BLaER1 treated with 17β-estradiol and CSF1 and Interleukin-3, amounts not matched to agents 10 nM and 100 nM (cell line): Measurements from ENCODE around the gene GLB1L2.

Experiments
- H3K27ac ChIP-seq, 11 experiments: shearing (Covaris generic); formaldehyde crosslinking; 2 replicates each; pipeline ENCODE4 v1.8.1; 2022
- H3K27me3 ChIP-seq, 11 experiments: shearing (Covaris generic); formaldehyde crosslinking; 2 replicates each; pipeline ENCODE4 v1.8.1; 2022
- H3K36me3 ChIP-seq, 11 experiments: shearing (Covaris generic); formaldehyde crosslinking; 2 replicates each; pipeline ENCODE4 v1.8.1; 2022
- H3K4me1 ChIP-seq, 10 experiments: shearing (Covaris generic); formaldehyde crosslinking; 2 replicates each; pipeline ENCODE4 v1.8.1; 2022
- H3K4me2 ChIP-seq, 11 experiments: shearing (Covaris generic); formaldehyde crosslinking; 2 replicates each; pipeline ENCODE4 v1.8.1; 2022
- H3K4me3 ChIP-seq, 10 experiments: shearing (Covaris generic); formaldehyde crosslinking; 2 replicates each; pipeline ENCODE4 v1.8.1; 2022
- H3K9ac ChIP-seq, 11 experiments: shearing (Covaris generic); formaldehyde crosslinking; 2 replicates each; pipeline ENCODE4 v1.8.1; 2022
- H3K9me3 ChIP-seq, 11 experiments: shearing (Covaris generic); formaldehyde crosslinking; replicated peaks in 1 of 11; 2 replicates each; pipeline ENCODE4 v1.8.1; 2022
- H4K20me1 ChIP-seq, 11 experiments: shearing (Covaris generic); formaldehyde crosslinking; 2 replicates each; pipeline ENCODE4 v1.8.1; 2022
- Cebpa-rat ChIP-seq, 11 experiments: shearing (Covaris generic); IDR thresholded peaks; 2 replicates each; pipeline ENCODE4 v1.8.1; 2022

GLB1L2 gene

GRCh38 chr11:134359646-134360045 lies 27.9 kb downstream of the GLB1L2 start:
- no peak for TF ChIP-seq Cebpa-rat (IDR thresholded peaks at IDR 0.05)
- H3K27me3 ChIP-seq, result peaks cover 0 to 32% (median 15%) of the 10 kb centered on the region in 11 experiments; a peak in 15 of 22 replicates
- no peaks in the 10 kb centered on the region for H3K9me3 ChIP-seq
- no peak overlapping the region for H3K27ac ChIP-seq
- H4K20me1 ChIP-seq, result peaks cover 0 to 54% (median 18%) of the 10 kb centered on the region in 11 experiments; a peak in 16 of 22 replicates
- no peak overlapping the region for H3K4me3 ChIP-seq
- H3K4me2 ChIP-seq, result peak overlapping the region in 6 of 11 experiments; percentile 7 to 69 (median 28); a peak in 4 of 22 replicates
- H3K36me3 ChIP-seq, result no peaks in the 10 kb centered on the region
- H3K4me1 ChIP-seq, result peaks cover 11 to 44% (median 33%) of the 10 kb centered on the region in 10 experiments
- no peak overlapping the region for H3K9ac ChIP-seq

DNA sequence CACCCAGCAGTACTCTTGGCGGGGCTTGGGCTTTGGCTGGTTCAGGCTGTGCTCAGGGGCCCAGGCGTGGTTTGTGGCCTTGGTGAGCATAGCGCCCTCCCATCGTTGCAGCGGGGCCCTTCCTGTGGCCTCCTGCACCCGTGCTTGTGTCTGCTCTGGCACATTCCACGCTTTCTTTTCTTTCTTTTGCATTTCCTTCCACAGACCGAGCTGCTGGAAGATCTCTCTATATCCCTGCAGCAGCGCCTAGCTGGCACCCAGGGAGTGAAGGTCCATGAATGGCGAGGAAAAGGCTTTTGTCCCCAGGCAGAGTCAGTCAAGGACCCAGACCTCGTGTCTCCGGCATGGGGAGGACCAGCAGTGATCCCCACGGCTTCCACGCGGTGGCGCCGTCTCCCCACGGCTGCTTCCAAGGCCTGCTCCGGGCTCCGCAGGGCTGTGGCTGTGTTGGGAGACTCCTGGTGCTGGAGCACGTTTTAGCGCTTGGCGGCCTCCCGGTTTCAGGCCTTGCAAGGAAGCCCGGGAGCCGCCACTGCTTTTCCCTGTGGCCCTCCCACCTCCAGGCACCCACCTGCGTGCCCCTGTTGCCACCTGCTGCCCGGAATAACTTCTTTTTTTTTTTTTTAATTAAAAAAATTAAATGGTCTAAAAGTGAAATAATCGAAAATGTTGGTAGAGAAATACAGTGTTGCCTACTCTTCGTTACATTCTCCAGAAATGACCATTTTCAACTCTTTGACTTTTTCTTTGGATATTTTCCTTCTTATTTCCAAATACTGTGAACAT lies 28.5 kb downstream of the GLB1L2 start:
- H3K9me3 ChIP-seq, result no peaks in the 10 kb centered on the region
- no peak overlapping the region for H3K9ac ChIP-seq
- H3K36me3 ChIP-seq, result no peaks in the 10 kb centered on the region
- H3K27ac ChIP-seq, result no peak overlapping the region
- H3K27me3 ChIP-seq, result peaks cover 0 to 38% (median 15%) of the 10 kb centered on the region in 11 experiments; a peak in 15 of 22 replicates
- H3K4me2 ChIP-seq, result peak overlapping the region in 8 of 11 experiments; percentile 7 to 69 (median 36); a peak in 9 of 22 replicates
- peaks cover 0 to 60% (median 23%) of the 10 kb centered on the region in 11 experiments; a peak in 16 of 22 replicates for H4K20me1 ChIP-seq
- no peak overlapping the region for H3K4me3 ChIP-seq
- no peak for TF ChIP-seq Cebpa-rat (IDR thresholded peaks at IDR 0.05)
- H3K4me1 ChIP-seq, result peaks cover 5 to 50% (median 37%) of the 10 kb centered on the region in 10 experiments

GRCh38 chr11:134361661-134362060 lies 29.9 kb downstream of the GLB1L2 start:
- Histone ChIP-seq H3K27me3 (peaks cover 0 to 38% (median 15%) of the 10 kb centered on the region in 11 experiments; a peak in 15 of 22 replicates), H3K4me2 (peak overlapping the region; percentile 21 to 69 (median 59); a peak in 21 of 22 replicates), H3K36me3 (no peaks in the 10 kb centered on the region), H3K4me3 (no peak overlapping the region), H3K9ac (no peak overlapping the region), H3K27ac (no peak overlapping the region), H4K20me1 (peaks cover 0 to 72% (median 25%) of the 10 kb centered on the region in 11 experiments; a peak in 16 of 22 replicates), H3K9me3 (no peaks in the 10 kb centered on the region), H3K4me1 (peaks cover 0 to 56% (median 39%) of the 10 kb centered on the region in 10 experiments; a peak in 17 of 20 replicates)
- TF ChIP-seq Cebpa-rat (IDR thresholded peaks at IDR 0.05), result no peak

DNA sequence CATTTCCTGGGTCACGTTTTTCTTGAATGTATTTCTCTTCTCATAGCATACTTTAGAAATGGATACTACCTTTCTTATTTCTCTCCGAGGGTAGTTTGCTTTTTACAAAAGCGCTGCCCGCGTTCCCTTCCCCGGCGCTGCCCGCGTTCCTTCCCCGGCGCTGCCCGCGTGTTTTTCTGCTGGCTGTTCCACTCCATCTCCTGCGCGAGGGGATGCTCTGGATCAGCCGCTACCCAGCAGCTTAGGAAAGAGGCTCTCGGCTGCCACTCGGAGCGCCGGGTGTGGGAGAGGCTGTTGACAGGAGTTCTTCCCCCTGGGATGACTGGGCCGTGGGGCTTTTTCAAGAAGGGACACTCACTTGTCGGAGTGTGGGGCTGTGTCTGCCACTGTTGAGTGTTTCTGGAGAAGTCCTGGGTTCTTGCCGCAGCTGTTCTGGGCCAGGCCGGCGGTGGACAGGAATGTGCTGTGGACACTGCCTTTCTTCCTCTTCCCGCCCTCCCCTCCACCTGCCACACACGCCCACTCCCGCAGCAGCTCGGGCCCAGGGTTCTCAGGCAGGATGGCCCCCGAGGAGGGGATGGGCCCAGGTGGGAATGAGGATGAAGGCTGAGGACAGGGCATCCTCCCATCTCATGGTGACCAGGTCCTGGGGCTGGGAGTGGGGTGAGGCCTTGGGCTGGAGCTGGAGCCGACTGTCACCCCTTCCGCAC lies 30.6 kb downstream of the GLB1L2 start:
- TF ChIP-seq Cebpa-rat (IDR thresholded peaks at IDR 0.05), result no peak
- H3K4me1 ChIP-seq, result peaks cover 0 to 59% (median 39%) of the 10 kb centered on the region in 10 experiments; a peak in 17 of 20 replicates
- H3K27ac ChIP-seq, result no peak overlapping the region
- no peaks in the 10 kb centered on the region for H3K9me3 ChIP-seq
- peaks cover 0 to 72% (median 27%) of the 10 kb centered on the region in 11 experiments; a peak in 16 of 22 replicates for H4K20me1 ChIP-seq
- peaks cover 0 to 38% (median 15%) of the 10 kb centered on the region in 11 experiments; a peak in 15 of 22 replicates for H3K27me3 ChIP-seq
- H3K9ac ChIP-seq, result no peak overlapping the region
- no peaks in the 10 kb centered on the region for H3K36me3 ChIP-seq
- H3K4me3 ChIP-seq, result no peak overlapping the region
- H3K4me2 ChIP-seq, result peak overlapping the region in 8 of 11 experiments; percentile 48 to 69 (median 64); a peak in 14 of 22 replicates

- H3K9me3 ChIP-seq, result no peaks in the 10 kb centered on the region
- no peaks in the 10 kb centered on the region for H3K36me3 ChIP-seq
- no peak overlapping the region for H3K9ac ChIP-seq
- TF ChIP-seq Cebpa-rat (IDR thresholded peaks at IDR 0.05), result no peak
- peaks cover 0 to 72% (median 27%) of the 10 kb centered on the region in 11 experiments; a peak in 16 of 22 replicates for H4K20me1 ChIP-seq
- peak overlapping the region in 6 of 11 experiments; percentile 17 to 67 (median 61); a peak in 10 of 22 replicates for H3K4me2 ChIP-seq
- H3K4me1 ChIP-seq, result peaks cover 0 to 63% (median 39%) of the 10 kb centered on the region in 10 experiments; a peak in 17 of 20 replicates
- peaks cover 0 to 38% (median 15%) of the 10 kb centered on the region in 11 experiments; a peak in 15 of 22 replicates for H3K27me3 ChIP-seq
- H3K27ac ChIP-seq, result no peak overlapping the region
- no peak overlapping the region for H3K4me3 ChIP-seq
Measured at GRCh38 chr11:134363161-134363560, 31.4 kb downstream of the GLB1L2 start.

DNA sequence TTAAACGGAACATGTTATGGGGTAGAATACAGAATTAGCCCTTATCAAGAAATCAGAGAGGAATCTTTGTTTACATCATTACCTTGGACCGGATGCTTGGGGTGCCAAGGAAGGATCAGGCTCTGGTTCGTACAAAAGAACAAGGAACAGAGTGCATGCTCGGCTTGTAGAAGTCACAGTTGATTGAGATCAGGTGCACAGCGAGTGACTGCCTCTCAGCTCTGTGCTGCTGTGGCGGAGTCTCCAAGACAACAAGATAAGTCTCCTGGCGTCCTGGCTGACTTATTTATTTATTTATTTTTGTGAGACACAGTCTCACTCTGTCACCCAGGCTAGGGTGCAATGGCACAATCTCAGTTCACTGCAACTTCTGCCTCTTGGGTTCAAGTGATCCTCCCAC lies 31.8 kb downstream of the GLB1L2 start:
- no peak for TF ChIP-seq Cebpa-rat (IDR thresholded peaks at IDR 0.05)
- H3K27ac ChIP-seq, result no peak overlapping the region
- peaks cover 0 to 63% (median 39%) of the 10 kb centered on the region in 10 experiments; a peak in 17 of 20 replicates for H3K4me1 ChIP-seq
- no peaks in the 10 kb centered on the region for H3K9me3 ChIP-seq
- no peak overlapping the region for H3K9ac ChIP-seq
- peaks cover 0 to 73% (median 27%) of the 10 kb centered on the region in 11 experiments; a peak in 16 of 22 replicates for H4K20me1 ChIP-seq
- H3K36me3 ChIP-seq, result no peaks in the 10 kb centered on the region
- no peak overlapping the region for H3K4me3 ChIP-seq
- peaks cover 0 to 38% (median 15%) of the 10 kb centered on the region in 11 experiments; a peak in 15 of 22 replicates for H3K27me3 ChIP-seq
- H3K4me2 ChIP-seq, result peak overlapping the region in 7 of 11 experiments; percentile 3 to 67 (median 60); a peak in 10 of 22 replicates

DNA sequence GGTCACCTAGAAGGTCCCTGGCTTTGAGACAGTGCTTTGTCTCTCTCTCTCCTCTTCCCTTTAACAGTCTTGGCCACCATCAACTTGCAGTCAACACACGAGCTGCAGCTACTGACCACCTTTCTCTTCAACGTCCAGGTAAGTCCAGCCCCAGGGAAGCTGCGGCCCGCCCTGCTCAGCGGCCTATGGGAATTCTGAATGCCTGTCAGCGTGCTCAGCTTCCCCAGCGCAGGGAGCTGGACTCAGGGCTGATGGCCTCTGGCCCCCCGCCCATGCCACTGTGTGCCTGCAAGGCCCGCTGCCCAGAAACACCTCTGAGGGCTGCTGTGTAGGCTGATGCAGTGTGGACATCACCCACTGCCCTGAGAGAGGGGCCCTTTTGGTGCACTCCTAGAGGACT lies 32.5 kb downstream of the GLB1L2 start:
- H3K9me3 ChIP-seq, result no peaks in the 10 kb centered on the region
- H3K27ac ChIP-seq, result no peak overlapping the region
- H3K36me3 ChIP-seq, result no peaks in the 10 kb centered on the region
- peaks cover 0 to 38% (median 15%) of the 10 kb centered on the region in 11 experiments; a peak in 15 of 22 replicates for H3K27me3 ChIP-seq
- TF ChIP-seq Cebpa-rat (IDR thresholded peaks at IDR 0.05), result no peak
- H4K20me1 ChIP-seq, result peaks cover 0 to 74% (median 27%) of the 10 kb centered on the region in 11 experiments; a peak in 16 of 22 replicates
- no peak overlapping the region for H3K9ac ChIP-seq
- peak overlapping the region in 8 of 11 experiments; percentile 0 to 68 (median 61); a peak in 13 of 22 replicates for H3K4me2 ChIP-seq
- H3K4me3 ChIP-seq, result no peak overlapping the region
- H3K4me1 ChIP-seq, result peaks cover 0 to 63% (median 39%) of the 10 kb centered on the region in 10 experiments; a peak in 17 of 20 replicates
